ENCODE results near the gene MOV10L1.
"Not testable (repeated sequence)": the region's sequence is repeated elsewhere in the genome, so short reads cannot be mapped to it uniquely, and the experiment has no call there.

MOV10L1 gene

DNA sequence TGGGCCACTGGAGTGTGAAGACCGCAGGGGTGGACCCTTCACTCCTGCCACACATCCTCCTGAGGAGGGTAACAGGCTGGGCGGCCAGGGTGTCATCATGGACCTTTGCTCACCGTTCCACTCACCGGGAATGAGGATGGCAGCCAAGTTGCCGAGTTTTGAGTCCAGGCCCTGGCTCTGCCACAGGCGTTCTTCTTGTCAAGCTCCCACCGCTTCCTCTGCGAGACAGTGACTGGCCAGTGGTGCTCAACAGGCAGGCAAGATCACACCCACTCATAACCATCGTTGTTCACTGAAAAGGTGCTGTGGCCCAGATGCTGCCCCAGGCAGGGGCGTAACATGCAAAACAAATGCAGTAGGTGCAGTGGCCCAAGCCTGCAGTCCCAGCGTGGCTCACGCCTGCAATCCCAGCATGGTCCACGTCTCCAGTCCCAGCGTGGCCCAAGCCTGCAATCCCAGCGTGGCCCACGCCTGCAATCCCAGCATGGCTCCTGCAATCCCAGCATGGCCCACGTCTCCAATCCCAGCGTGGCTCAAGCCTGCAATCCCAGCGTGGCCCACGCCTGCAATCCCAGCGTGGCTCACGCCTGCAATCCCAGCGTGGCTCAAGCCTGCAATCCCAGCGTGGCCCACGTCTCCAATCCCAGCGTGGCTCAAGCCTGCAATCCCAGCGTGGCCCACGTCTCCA is 75.8 kb downstream of the MOV10L1 start:
- no peak for DNase-seq

- DNase-seq: no peak
Observed at GRCh38 chr22:50167689-50168489, 78.1 kb downstream of the MOV10L1 start.

- DNase-seq: not testable (repeated sequence)
Observed at GRCh38 chr22:50168490-50169180, 78.8 kb downstream of the MOV10L1 start.

GRCh38 chr22:50169181-50169759 is 79.5 kb downstream of the MOV10L1 start:
- DNase-seq: no peak

- DNase-seq: peak; percentile 15
Observed at GRCh38 chr22:50169774-50170341, 80.1 kb downstream of the MOV10L1 start.

DNA sequence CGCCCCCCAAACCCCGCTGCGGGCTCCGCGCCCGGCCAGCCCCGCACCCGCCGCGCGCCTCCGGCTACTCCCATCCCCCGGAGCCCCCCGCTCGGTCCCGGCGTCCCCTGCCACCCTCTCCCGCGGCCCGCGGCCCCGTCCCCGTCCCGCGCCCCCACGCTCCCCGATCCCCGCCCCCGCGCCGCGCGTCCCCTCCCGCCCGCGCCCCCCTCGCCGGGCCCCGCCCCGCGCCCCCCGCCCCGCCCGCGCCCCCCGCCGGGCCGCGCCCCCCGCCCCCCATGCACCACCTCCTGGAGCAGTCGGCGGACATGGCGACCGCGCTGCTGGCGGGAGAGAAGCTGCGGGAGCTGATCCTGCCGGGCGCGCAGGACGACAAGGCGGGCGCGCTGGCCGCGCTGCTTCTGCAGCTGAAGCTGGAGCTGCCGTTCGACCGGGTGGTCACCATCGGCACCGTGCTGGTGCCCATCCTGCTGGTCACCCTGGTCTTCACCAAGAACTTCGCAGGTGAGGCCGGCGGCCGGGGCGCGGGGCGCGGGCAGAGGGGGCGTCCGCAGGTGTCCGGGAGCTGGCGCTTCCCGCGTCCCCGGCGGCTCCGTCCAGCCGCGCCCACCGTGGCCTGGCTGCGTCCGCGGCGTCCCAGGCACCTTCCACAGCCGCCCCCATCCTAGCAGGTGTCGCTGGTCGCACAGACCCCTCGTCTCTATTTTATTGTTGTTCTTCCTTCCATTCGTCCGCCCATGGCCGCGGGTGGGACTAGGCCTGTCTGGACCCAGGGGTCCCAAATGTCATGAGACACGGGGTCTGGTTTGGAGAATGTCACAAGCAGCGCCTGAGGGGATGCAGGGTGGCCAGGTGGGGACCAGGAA is 80.9 kb downstream of the MOV10L1 start, which contains the start of gene PANX2:
PANX2 (plus strand) TSS at position 279 of the 866 bp plus-strand sequence; CDS start at position 279, 0 bp downstream.
- no peak for DNase-seq

DNA sequence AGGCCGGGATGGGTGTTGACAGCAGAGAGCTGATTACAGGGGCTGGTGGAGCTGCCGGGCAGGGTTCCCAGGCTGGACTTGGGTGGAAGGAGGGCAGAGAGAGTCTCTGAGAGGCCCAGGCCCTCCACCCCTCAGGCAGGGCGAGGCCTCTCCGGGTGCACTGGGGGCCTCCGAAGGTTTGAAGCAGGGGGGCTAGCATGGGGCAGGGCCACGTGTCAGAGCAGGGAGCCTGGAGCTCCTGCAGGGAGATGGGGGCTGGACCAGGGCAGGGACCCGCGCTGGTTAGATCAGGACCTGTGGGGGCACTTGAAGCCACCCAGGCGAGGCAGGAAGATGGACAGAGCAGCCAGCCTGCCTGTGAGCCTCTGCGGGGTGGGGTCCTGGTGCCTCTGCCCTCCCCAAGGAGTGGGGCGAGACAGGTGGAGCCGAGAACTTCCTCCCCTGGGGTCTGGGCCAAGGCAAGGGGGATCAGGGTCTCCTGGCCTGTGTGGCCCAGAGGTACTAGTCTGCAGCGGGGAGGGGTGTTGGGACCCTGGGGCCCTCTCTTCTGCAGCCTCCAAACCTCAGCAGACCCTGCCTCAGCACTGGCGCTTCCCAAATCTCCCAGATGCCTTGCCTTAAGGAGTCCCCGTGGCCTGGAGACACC is 81.6 kb downstream of the MOV10L1 start:
- no peak for DNase-seq

GRCh38 chr22:50171965-50172421 is 82.2 kb downstream of the MOV10L1 start:
- no peak for DNase-seq

DNA sequence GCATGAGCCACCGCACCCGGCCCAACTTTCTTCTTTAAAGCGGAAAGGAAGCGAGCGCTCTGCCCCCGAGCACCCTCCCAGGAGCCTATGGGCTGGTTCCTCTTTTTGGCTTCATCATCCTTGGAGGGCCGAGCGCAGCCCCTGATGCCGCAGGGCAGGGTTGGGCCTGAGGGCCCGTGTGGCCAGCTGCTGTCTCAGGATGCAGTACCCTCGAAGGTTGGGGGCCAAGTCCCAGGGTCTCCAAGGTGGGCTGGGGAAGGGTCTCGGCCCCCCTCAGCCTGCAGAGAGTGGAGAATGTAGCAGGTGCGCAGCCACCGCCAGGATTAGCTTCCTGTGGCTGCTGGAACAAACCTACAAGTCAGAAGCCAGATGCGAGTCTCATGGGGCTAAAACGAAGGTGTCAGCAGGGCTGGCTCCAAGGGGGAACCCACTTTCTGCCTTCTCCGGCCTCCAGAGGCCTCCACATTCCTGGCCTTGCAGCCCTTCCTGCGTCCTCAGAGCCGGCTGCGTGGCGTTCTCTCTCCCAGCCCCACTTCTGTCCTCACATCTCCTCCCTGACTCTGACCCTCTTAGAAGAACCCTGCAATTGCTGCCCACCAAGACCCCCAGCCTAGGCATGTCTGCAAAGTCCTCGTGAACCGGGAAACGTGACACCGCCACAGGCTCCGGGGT is 83.6 kb downstream of the MOV10L1 start:
- DNase-seq: no peak

DNA sequence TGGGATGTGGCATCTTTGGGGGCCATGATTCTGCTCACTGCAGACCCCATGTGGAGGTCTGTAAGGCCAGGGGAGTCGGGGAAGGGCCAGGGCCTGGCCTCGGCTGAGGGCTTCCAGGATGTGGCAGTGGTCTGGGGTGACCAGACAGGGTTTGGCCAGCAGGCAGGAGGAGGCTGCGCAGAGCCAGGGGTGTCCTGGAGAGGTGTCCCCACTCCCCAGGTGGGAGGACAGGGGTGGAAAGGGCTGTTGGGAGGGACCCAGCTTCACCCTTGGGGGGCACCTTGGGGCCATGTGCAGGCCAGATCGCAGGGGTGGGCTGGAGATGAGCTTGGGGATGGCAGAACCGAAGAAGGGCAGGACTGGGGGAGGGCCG is 84.2 kb downstream of the MOV10L1 start:
- no peak for DNase-seq

DNA sequence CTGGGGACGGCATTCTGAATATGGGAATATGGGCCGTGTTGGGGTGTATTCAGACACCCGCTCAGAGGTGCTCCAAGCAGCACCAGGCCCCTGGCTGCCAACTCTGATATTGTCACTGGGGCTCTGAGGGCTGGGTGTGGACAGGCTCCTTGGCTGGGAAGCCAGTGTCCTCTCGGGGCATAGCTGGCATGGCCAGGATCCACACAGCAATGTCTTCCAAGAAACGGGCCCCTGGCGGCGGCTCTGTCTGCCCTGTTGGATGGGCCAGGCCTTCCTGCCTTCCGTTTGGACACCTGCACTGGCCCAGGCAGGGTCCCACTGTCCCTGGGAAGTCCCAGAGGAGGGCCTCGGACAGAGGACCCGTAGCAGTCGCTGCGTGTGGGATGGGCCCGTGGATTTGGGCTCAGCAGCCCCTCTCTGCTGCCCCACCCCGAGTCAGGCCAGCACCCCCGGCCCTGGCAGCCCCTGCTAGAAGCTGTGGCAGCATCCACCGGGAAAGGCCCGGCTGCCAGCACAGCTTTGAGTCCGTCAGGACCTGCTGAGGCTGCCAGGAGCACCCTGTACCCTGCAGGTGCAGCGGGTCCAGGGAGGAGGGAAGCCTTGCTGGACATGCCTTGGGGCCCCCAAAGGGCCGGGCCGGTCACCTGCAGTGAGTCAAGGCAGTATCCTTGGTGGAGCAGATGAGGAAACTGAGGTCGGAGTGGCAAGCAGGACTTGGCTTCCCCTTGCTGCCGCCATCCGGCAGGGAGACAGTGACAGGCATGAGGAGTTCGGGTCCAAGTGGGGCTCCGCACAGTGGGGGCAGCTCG is 84.8 kb downstream of the MOV10L1 start:
- no peak for DNase-seq

DNA sequence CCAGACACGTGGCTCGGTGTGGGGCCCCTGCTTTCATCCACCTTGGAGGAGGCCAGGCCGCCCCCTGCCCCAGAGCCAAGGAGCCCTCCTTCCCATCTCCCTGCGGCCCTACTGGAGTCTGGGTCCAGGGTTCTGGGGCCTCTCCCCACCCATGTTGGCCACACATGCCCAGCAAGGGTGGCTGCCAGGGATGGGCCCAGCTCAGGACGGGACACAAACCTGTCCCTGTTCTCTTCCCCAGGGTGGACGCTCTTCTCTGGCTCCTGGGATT is 85.3 kb downstream of the MOV10L1 start:
- DNase-seq: no peak

GRCh38 chr22:50175921-50176849 is 86.4 kb downstream of the MOV10L1 start:
- DNase-seq: no peak

- DNase-seq: no peak
Observed at GRCh38 chr22:50176850-50177536, 87.2 kb downstream of the MOV10L1 start.

- no peak for DNase-seq
Observed at GRCh38 chr22:50177537-50178470, 88.0 kb downstream of the MOV10L1 start.

DNA sequence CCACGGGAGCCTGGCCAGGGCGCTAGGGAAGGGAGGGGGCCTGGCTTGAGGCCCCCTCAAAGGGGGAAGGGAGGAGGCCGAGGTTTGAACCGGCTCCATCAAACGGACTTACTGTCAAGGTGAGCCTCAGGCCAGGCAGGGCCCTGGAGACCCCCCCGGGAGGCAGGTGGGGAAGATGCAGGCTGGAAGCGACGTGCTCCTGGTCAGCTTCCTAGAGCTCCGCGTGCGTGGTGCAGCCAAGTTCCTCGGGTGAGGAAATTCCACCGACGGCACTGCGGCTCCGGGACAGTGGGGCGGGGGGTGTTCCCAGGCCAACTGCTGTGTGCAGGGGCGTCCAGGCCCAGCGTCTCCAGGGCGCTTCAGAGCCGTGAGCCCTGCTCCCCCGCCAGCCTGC is 88.7 kb downstream of the MOV10L1 start:
- DNase-seq: no peak
